ENCODE measurements around the gene UBQLN4.
"Not testable (repeated sequence)": the region's sequence is repeated elsewhere in the genome, so short reads cannot be mapped to it uniquely, and the experiment has no call there.

Gene UBQLN4

GRCh38 chr1:156081180-156081916, 27.8 kb upstream of the UBQLN4 start:
- no peak for DNase-seq (ENCODE audit: low read depth, low spot score)

- DNase-seq (ENCODE audit: low read depth, low spot score) = no peak
These were observed 27.2 kb upstream of the UBQLN4 start for GRCh38 chr1:156080863-156081179.

- DNase-seq (ENCODE audit: low read depth, low spot score) = no peak
These were observed 26.8 kb upstream of the UBQLN4 start for GRCh38 chr1:156080241-156080862.

GRCh38 chr1:156079762-156080161, 26.2 kb upstream of the UBQLN4 start:
- no peak for DNase-seq (ENCODE audit: low read depth, low spot score)

GRCh38 chr1:156078728-156079127, 25.1 kb upstream of the UBQLN4 start:
- DNase-seq (ENCODE audit: low read depth, low spot score) = no peak

- no peak for DNase-seq (ENCODE audit: low read depth, low spot score)
These were observed 23.8 kb upstream of the UBQLN4 start for GRCh38 chr1:156077430-156077760.

- no peak for DNase-seq (ENCODE audit: low read depth, low spot score)
These were observed 23.2 kb upstream of the UBQLN4 start for GRCh38 chr1:156076609-156077429.

- no peak for DNase-seq (ENCODE audit: low read depth, low spot score)
These were observed 22.2 kb upstream of the UBQLN4 start for GRCh38 chr1:156075775-156076204.

GRCh38 chr1:156075162-156075561, 21.6 kb upstream of the UBQLN4 start:
- no peak for DNase-seq (ENCODE audit: low read depth, low spot score)

- DNase-seq (ENCODE audit: low read depth, low spot score) = no peak
These were observed 21.1 kb upstream of the UBQLN4 start for GRCh38 chr1:156074661-156075060.

GRCh38 chr1:156073740-156074139, 20.1 kb upstream of the UBQLN4 start:
- DNase-seq (ENCODE audit: low read depth, low spot score) = no peak

- no peak for DNase-seq (ENCODE audit: low read depth, low spot score)
These were observed 19.6 kb upstream of the UBQLN4 start for GRCh38 chr1:156073110-156073687.

- DNase-seq (ENCODE audit: low read depth, low spot score) = no peak
These were observed 18.7 kb upstream of the UBQLN4 start for GRCh38 chr1:156072251-156072650.

GRCh38 chr1:156071332-156071816, 17.8 kb upstream of the UBQLN4 start:
- DNase-seq (ENCODE audit: low read depth, low spot score) = not testable (repeated sequence)

- DNase-seq (ENCODE audit: low read depth, low spot score) = no peak
These were observed 16.9 kb upstream of the UBQLN4 start for GRCh38 chr1:156070548-156070947.

GRCh38 chr1:156069490-156070455, 16.2 kb upstream of the UBQLN4 start:
- DNase-seq (ENCODE audit: low read depth, low spot score) = no peak

GRCh38 chr1:156067262-156067661, 13.7 kb upstream of the UBQLN4 start:
- no peak for DNase-seq (ENCODE audit: low read depth, low spot score)

GRCh38 chr1:156065871-156066270, 12.3 kb upstream of the UBQLN4 start:
- DNase-seq (ENCODE audit: low read depth, low spot score) = no peak

- no peak for DNase-seq (ENCODE audit: low read depth, low spot score)
These were observed 11.6 kb upstream of the UBQLN4 start for GRCh38 chr1:156065212-156065611.

- DNase-seq (ENCODE audit: low read depth, low spot score) = no peak
These were observed 11.0 kb upstream of the UBQLN4 start for GRCh38 chr1:156064615-156065014.

- no peak for DNase-seq (ENCODE audit: low read depth, low spot score)
These were observed 10.3 kb upstream of the UBQLN4 start for GRCh38 chr1:156063997-156064285.
